Embryonic facial prominence (tissue), 1 donor: Measurements from ENCODE around the gene RAD23A.

ENCODE experiments used
- DNase-seq: peaks from one replicate; pipeline ENCODE4 v3.0.0-alpha.2; 2016; ENCODE audit errors: extremely low spot score

RAD23A gene

GRCh38 chr19:12984683-12985048 is 39.0 kb downstream of the RAD23A start:
- no peak for DNase-seq

GRCh38 chr19:12985049-12985776 is 39.6 kb downstream of the RAD23A start:
- DNase-seq, result no peak

GRCh38 chr19:12986726-12987125 is 41.1 kb downstream of the RAD23A start:
- DNase-seq, result no peak

GRCh38 chr19:12987190-12987589 is 41.5 kb downstream of the RAD23A start:
- DNase-seq, result no peak

- DNase-seq, result no peak
These were observed 42.1 kb downstream of the RAD23A start for GRCh38 chr19:12987781-12988180.

GRCh38 chr19:12990431-12990830 is 44.8 kb downstream of the RAD23A start:
- DNase-seq, result no peak

- no peak for DNase-seq
These were observed 45.2 kb downstream of the RAD23A start for GRCh38 chr19:12990853-12991252.

- DNase-seq, result no peak
These were observed 45.6 kb downstream of the RAD23A start for GRCh38 chr19:12991296-12991695.

GRCh38 chr19:12992729-12993128 is 47.1 kb downstream of the RAD23A start:
- no peak for DNase-seq

- DNase-seq, result no peak
These were observed 47.9 kb downstream of the RAD23A start for GRCh38 chr19:12993562-12993961.

- no peak for DNase-seq
These were observed 49.3 kb downstream of the RAD23A start, which contains the start of gene NFIX for GRCh38 chr19:12994701-12995595. Gene NFIX (plus strand): TSS chr19:12995475. CDS start chr19:12995838, 363 bp downstream.

GRCh38 chr19:12995596-12996405 is 50.1 kb downstream of the RAD23A start:
- no peak for DNase-seq

- no peak for DNase-seq
These were observed 50.9 kb downstream of the RAD23A start for GRCh38 chr19:12996406-12997094.

GRCh38 chr19:12997179-12997966 is 51.7 kb downstream of the RAD23A start:
- DNase-seq, result no peak

- DNase-seq, result no peak
These were observed 52.6 kb downstream of the RAD23A start for GRCh38 chr19:12997967-12998940.

- DNase-seq, result no peak
These were observed 55.5 kb downstream of the RAD23A start for GRCh38 chr19:13001166-13001501.

GRCh38 chr19:13001502-13002165 is 56.0 kb downstream of the RAD23A start:
- no peak for DNase-seq

- peak; percentile 75 for DNase-seq
These were observed 56.7 kb downstream of the RAD23A start for GRCh38 chr19:13002166-13002898.
